GM19238 (cell line): Measurements from ENCODE around the gene OR6B2.

ENCODE experiments used
- DNase-seq: peaks from one replicate; pipeline ENCODE4 v3.0.0; 2011; ENCODE audit warnings: low spot score; ENCODE audit not compliant: insufficient read length

The OR6B2 gene

DNA sequence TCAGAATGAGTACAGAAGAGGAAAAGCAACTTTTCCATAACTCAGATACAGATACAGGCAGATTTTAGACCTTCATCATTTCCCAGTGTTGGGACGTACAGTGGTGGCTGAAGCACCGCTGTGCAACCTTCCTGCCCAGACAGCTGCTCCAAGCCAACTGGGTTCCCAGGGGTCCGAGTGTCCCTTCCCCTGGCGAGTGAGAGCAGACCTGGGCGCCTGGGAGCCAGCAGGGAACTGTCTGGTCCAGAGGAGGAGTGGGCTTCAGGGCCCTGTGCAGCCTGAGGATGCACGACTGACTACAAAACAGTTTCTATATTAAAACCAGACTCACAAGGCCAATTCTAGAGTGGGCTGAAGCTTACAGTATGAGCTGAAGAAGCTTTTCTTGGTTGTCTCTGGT, 11.1 kb upstream of the OR6B2 start:
- no peak for DNase-seq

DNA sequence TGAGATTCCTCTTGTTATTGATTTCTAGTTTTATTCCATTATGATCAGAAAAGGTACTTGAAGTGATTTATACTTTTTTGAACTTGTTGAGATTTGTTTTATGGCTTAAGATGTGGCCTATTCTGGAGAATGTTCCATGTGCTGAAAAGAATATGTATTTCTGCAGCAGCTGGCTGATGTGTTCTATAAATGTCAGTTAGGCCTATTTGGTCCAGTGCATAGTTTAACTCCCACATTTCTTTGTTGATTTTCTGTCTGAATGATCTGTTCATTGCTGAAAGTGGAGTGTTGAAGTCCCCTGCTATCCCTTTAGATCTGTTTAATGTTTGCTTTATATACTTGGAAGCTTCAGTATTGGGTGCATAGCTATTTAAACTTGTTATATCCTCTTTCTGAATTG, 7.1 kb upstream of the OR6B2 start:
- DNase-seq, result no peak

DNA sequence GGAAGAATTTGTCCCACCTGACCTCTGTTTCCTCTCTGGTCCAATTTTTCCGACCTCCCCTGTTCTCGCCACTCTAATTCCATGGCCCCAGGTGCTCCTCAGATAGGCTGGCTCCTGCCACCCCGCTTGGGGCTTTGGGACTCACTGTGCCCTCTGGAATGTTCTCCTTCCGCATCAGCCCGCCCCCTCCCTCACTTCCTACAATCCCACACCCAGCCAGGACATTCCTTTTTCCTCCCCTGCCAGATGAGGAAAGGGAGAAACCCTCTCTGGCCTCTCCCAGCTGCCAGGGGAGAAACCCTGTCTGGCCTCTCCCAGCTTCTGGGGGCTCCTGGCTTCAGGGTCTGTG, 3.1 kb upstream of the OR6B2 start:
- no peak for DNase-seq

DNA sequence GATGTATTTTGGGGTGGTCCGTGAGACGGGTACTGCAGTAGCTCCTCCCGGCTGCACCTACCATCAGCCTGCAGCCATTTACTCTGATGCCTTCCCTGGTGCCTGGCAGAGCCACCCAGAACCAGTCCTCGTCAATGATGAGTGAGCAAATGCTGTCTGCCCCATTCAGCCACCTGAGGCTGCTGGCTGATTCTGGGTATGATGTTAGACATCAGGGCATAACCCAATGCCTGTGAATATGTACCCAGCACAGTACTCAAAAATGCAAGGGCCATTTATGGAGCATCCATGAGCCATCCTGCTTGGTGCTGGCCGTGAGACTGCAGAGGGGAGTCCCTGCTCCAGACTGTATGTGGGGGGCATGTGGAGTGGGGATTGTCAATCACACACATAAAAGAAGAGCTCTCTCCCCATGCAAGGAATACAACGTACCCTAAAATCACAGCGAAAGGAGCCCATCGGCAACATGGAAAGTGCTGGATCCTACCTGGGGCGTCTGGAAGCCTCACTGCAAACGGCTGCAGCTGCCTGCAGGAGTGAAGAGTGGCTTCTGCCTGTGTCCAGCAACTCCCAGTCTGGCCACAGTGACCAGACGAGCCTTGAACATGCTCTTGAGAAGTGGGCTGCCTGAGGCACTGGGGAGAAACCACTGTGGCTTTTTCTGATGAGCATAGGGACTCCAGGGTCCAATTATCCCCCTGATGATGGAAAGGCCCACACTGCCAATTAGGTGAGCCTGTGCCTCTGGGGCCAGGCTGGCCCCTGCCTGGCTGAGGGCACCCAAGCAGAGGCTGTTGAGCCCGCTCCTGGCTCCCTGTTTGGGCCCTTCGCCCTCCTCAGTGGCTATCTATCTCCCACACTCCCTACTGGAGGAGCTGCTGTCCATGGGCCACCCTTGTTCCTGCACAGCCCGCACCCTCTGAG, 2.4 kb upstream of the OR6B2 start:
- DNase-seq, result no peak

DNA sequence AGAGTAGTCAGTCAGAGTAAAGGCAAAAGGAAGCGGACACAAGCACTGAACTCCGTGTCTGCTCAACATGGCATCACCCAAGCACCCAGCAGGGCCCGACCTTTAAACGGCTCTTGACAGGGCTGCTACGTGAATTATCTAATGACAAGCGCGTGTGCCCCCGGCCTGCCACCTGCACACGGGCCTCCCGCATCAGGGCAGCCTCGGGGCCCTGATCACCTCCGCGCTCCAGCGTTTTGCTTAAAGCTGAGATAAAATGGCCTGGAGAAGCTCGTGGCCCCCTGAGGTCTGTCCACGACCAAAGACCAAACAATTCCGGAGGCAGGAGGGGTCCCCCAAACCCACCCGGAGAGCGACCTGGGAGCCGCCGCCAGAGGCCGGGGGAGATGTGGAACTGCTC, 5.5 kb downstream of the OR6B2 start:
- no peak for DNase-seq

DNA sequence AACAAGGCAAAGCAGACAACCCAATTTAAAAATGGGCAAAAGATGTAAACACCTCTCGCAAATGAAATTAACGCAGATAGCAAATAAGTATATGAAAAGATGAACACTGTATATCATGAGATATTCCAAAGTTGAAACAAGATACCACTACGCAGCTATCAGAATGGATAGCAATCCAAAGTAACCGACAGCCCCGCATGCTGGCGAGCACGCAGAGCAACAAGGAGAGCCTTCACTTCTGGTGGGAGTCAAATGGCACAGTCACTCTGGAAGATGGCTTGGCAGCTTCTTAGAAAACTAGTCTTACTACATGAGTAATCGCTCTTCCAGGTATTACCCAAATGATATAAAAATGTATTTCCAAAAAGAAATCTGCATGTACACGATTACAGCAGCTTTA, 6.4 kb downstream of the OR6B2 start:
- no peak for DNase-seq

DNA sequence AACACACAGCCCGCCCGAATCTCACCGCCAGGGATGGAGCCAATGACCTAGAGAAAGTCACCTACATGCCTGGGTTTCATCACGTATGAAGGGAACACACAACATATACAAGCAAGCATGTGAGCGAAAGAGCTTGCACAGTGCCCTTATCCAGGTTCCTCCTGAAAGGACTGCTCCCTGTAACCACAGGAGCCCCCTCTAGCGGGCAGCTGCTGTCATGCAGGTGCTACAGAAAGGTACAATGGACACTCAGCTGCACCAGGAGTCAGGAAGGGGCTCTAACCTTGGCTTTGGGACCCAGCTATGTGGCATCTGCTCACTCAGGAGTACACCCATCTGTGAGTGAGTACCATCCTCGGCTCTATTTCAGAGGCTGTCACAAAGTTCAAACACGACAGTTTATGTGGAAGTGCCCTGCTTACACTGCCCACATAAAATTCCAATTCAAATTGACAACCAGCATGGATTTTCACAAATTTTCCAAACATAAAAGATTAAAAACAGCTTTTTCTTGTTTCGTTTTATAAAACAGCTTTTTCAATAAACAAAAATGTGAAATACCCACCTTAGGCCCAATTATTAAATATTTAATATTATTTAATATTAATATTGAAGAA, 8.6 kb downstream of the OR6B2 start:
- DNase-seq, result peak; percentile 56

DNA sequence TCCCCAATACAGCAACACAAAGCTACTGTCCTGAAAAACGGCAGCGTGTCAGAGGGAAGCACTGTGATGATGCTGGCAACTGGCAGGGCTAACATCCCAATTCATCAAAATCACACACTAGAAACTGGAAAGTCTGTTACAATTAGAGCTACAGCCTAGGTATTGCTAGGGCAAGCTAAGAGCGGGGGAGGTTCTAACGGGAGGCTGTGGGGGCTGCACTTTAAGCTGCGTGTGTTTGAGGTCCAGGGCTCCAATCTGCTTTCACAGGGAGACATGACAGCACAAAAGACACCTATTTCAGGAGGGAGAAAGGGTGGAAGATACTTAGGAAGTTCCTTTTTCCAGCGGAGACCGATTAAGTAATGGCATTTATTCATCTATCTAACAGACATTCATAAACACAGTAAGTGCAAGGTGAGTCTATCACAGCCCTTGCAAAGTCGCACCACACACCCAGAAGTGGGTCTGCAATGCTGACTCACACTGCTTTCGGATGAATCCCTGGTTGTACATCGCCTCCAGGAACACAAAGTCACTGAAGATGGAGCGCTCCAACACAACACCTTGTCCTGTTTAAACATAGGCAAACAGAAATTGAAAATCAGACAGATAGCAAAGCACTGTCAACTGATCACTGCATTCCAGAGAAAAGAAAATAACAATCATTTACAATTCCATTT, 12.0 kb downstream of the OR6B2 start:
- no peak for DNase-seq

DNA sequence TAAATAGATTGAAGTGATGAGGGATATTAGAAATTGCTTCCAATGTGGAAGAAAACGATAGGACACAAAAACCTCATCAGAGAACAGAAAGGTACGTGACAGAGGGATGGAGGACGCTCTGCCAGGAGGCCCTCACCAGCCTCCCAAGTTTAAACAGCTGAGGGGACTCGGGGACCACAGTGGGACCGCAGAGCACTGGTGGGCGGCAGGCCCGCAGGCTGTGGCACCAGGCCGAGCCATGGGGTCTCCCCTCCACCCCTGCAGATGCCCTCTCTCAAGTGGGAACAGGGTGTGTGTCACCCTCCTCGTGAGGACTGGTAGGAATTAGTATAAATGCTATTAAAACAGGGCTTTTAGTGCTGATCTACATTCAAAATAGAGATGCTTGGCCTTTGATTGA, 15.9 kb downstream of the OR6B2 start:
- no peak for DNase-seq

DNA sequence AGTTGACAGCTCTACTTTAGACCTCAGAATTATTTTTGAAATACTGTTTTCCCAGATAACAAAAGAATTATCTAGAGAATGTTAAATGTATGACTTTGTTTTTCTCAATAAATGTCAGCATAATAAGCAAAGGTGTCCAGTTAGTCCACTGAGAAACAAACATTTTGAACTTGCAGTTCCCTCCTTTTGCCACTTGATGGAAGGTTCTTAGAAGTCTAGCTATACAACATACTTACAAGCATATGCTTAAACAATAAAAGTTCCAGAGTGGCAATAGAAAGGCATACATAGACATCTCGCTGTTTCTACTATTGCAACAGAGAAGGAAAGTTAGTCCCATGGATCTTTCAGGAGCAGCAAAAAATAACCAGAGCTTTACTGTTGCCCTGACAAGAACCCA, 16.9 kb downstream of the OR6B2 start:
- DNase-seq, result no peak

DNA sequence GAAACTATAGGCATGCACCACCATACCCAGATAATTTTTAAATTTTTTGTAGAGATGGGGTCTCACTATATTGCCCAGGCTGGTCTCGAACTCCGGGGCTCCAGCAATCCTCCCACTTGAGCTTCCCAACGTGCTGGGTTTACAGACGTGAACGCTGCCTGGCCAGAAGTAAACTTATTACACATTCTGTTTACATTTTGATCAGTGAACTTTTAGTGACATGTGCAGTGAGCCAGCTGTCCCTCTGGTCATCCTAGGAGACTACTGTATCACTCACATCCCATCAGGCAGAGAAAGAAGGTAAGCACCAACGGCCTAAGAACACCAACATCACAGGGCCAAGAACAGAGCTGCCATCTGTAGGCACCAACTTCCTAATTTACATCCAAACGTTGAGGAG, 27.2 kb downstream of the OR6B2 start:
- DNase-seq, result no peak

DNA sequence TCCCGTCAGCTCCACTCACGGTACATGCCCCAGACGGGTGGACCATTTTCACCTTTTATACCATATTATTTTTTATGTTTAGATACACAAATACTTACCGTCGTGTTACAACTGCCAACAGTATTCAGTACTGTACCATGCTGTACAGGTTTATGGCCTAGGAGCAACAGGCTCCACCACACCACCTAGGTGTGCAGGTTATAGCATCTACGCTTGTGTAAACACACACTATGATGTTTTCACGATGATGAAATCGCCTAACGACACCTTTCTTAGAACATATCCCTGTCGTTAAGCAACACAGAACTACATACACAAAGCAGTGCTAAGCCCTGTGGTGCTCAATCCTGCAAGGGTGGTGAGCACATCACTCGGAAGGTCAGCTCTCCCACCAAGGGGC, 29.6 kb downstream of the OR6B2 start:
- no peak for DNase-seq

DNA sequence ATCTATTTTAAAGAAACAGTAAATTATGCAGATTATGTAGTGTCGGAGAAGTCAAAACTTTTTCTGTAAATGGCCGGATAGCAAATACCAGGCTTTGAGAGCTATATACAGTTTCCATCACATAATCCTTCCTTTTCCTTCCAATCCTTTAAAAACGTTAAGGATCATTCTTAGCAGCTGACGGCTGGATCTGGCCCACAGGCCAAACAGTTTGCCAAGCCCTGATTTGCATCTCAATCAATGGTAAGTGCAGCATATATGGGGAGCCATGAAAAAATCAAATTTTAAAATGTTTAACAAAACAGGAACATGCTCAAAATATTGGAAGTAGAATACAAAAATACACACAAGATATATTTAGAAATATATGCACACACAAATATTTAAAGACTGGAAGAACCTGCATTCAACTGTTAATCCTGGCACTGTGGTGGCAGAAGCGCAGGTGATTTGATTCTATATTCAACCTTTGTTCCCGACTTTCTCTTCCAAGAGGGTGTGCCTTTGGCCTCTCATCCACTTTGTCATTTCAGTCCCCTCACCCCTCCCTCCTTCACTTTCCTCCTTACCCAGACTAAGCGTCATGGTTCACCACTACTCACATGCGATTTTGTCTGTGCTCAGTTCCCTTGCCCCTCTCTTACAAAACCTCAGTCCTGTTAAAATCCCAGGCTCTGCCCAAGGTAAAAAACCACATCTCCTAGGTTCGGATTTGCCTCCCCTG, 32.4 kb downstream of the OR6B2 start:
- DNase-seq, result no peak

DNA sequence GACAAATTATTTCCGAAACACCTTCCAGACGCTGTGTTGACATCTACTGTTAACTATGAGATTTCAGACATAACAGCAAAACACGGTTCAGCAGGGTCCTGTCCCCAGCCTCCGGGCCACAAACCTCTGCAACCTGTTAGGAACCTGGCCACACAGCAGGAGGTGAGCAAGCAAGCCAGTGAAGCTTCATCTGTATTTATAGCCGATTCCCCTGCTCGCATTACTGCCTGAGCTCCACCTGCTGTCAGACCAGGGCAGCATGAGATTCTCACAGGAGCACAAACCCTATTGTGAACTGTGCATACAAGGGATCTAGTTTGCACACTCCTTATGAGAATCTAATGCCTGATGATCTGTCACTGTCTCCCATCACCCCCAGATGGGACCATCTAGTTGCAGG, 36.1 kb downstream of the OR6B2 start:
- no peak for DNase-seq

DNA sequence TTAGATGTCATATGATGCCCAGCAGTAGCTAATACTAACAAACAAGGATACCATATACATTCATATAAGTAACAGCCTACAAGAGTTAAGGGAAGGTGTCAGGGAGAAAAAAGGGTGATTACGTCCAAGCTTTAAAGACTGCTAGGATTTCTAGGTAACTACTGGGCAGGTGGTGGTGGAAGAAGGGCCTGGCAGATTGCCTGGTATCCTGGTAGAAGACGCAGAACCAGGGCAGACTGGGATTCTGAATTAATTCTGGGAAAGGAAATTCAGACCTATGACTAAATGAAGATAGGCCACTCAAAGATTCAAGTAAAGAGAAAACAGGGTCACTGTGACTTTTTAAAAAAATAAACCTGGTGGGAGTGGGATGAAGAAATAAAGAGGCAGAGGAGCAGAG, 36.9 kb downstream of the OR6B2 start:
- no peak for DNase-seq

DNA sequence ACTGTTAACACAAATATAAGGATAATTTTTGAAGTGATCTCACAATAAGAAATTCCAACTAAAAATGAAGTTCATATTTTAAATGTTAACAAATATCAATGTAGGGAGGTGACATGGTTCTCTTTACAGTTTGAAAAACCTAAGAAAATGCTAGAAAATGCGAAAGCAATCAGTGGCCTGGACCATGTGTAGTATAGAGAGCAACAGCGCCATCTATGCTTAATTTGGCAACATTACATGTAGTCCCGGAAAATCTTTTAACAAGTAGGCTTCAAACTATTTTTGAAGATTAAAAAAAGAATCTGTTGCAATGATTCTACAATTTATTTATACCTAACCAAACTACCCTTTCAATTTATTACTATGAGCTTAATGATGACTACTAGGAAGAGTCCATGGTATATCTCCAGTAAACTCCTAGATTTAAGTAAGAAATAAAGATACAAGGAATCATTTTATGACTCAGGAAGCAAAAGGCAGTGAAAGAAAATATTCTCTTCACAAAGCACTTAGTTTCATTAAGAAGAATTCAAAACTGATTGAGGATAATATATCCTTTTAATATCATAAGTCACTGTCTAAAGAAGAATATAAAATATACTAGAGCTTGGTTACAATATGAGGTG, 38.4 kb downstream of the OR6B2 start:
- no peak for DNase-seq

DNA sequence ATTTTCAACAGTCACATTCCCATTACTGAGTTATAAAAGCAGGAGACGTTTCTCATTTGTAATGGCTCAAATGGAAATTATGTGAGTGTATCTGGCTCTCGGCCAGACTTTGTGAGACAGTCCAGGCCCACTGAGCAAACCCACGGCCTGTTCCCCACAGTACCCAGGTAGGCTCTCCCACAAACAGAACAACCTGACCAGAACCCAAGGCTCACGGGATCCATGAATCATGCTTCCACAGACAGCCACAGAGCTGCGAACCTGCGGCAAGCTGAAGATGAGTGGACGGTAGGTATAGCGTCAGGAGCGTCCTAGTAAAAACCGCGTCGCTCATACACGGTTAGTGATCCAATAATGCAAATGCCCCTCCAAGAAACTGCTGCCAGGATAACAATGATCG, 39.3 kb downstream of the OR6B2 start:
- no peak for DNase-seq

DNA sequence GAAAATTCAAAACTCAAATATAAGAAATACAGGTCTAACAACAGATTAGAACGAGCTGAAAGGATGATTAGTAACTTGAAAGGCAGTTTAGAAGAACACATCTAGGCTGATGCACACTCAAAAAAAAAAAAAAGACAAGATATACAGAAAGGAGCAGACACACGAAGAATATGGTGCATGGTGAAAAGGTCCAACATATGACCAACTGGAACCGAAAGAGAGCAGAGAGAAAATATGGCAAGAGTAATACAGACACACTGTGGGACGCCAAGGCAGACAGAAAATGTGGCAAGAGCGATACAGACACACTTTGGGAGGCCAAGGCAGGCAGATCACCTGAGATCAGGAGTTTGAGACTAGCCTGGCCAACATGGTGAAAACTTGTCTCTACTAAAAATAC, 44.9 kb downstream of the OR6B2 start:
- no peak for DNase-seq

DNA sequence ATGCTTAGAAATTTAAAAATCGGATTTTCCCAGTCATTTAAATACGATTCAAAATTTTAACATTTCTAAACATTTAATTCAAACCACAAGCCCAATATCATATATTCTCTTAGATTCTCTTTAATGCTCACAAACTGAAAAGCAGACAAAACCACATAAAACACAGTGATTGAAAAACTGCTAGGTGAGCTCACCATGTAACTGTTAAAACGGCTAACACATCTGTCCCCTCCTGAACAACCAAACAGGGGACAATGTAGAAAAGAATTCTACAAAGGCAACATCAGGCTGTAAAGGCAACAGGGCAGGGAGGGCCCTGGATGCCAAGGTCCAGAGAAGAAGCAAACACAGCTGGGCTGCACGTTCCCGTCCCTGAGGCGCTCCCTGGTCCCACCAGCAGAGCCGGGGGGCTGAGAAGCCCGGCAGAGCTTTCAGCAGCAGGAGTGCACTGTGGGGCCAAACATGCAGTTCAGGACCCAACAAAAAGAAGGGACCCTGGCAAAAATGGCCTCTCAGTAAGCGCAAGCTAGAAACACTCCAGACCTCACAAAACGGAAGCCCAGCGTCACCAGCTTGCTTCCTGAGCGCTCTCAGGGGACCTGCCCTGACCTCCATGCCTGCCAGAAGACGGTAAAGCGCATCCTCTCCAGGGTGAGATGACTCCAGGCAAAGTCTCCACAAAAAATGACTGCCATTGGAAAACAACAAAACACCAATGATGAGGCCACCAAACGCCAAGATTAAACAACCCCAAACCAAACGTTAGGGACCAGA, 45.6 kb downstream of the OR6B2 start:
- DNase-seq, result no peak

DNA sequence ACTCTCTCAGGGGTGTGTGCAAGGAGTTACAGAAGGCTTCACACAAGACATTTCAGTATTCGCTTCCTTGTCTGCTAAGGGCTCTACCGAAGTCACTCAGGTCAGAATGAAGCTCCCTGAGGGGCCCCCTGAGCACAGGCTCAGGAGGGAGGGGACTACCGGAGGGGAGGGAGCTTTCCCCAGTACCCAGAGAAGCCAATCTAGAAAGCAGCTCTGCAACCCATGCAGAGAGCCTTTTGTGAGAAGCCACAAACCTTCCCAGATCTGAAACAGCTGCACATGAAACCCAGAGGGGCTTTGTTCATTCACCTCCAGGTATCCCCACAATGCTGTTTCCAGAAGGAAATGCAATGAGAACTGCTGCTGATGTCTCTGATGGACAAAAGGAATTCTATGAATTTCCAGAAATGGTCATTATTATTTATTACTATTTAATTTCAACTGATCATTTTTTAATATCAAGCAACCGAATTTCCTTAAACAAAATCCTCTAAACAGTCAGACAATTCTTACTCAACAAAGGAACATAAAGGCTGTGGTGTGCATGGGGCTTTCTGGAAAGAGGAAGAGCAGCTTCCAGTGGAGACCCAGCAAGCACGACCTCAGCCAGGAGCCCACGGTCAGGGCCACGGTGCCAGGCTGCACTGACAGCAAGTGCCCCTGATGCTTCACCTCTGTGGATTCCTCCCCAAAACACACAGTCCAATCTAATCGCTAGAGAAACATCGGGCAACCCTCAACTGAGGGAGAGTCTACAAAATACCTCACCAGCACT, 47.0 kb downstream of the OR6B2 start:
- DNase-seq, result no peak
